Sigmoid colon (tissue), 7 donors: ENCODE results near the gene RMND1. TPM values are rescaled to one million over a fixed set of nuclear protein-coding genes. Genes with fewer than 3 reads are reported as not detected.

Experiments
- DNase-seq: peaks from one replicate; pipeline ENCODE4 v3.0.0-alpha.2; 2019
- H3K27ac ChIP-seq, 4 donors: fragments of 200-600 bp; sonication (generic); one replicate each; pipeline ENCODE4 v1.5.1; 2016 to 2019; ENCODE audit warnings: mild to moderate bottlenecking in 1 of 4
- H3K27me3 ChIP-seq, 3 donors: fragments of 200-600 bp; sonication (generic); one replicate each; pipeline ENCODE4 v1.5.1; 2019; ENCODE audit warnings: mild to moderate bottlenecking in 1 of 3
- H3K36me3 ChIP-seq, 4 donors: fragments of 200-600 bp; sonication (generic); one replicate each; pipeline ENCODE4 v1.5.1; 2016 to 2019
- H3K4me1 ChIP-seq, 4 donors: fragments of 200-600 bp; sonication (generic); one replicate each; pipeline ENCODE4 v1.5.1; 2017 to 2019
- H3K4me3 ChIP-seq, 4 donors: fragments of 200-600 bp; sonication (generic); one replicate each; pipeline ENCODE4 v1.5.1; 2017 to 2019; ENCODE audit warnings: mild to moderate bottlenecking in 2 of 4, moderate library complexity in 1 of 4
- H3K9me3 ChIP-seq, 4 donors: fragments of 200-600 bp in 3 of 4; sonication (generic) in 3 of 4; one replicate each; pipeline versions ENCODE4 v1.5.1 to v1.6.1; 2013 to 2019
- CTCF ChIP-seq, 4 experiments: fragments of 450-650 bp in 3 of 4; fragments of 200-600 bp in 1 of 4; IDR thresholded peaks; one replicate each; pipeline ENCODE4 v1.5.1; 2016 to 2019; ENCODE audit warnings: antibody characterized with exemption in 4 of 4, mild to moderate bottlenecking in 3 of 4, moderate library complexity in 2 of 4
- EP300 ChIP-seq, 4 donors: sonication (generic); formaldehyde crosslinking; IDR thresholded peaks; one replicate each; pipeline ENCODE4 v1.6.1; 2017; ENCODE audit warnings: antibody characterized with exemption in 4 of 4
- POLR2A ChIP-seq, 2 donors: fragments of 450-650 bp; IDR thresholded peaks; one replicate each; pipeline ENCODE4 v1.6.1; 2016; ENCODE audit warnings: antibody characterized with exemption in 2 of 2, mild to moderate bottlenecking in 2 of 2, moderate library complexity in 2 of 2
- POLR2AphosphoS5 ChIP-seq, 4 donors: sonication (generic); formaldehyde crosslinking; IDR thresholded peaks; one replicate each; pipeline ENCODE4 v1.6.1; 2017; ENCODE audit warnings: antibody characterized with exemption in 4 of 4
- WGBS, 2 donors: extraction: QIAGEN DNeasy Blood & Tissue Kit; methylation state at CpG; one replicate each; pipeline ENCODE4 v1.1.7; 2013; 5-methylcytosine and 5-hydroxymethylcytosine counted together
- intact Hi-C: fragments of 100-400 bp; cut with DNase I; formaldehyde crosslinking; loops from one replicate; pipeline ENCODE4 v1.15.1; 2023
- polyA plus RNA-seq, 3 donors: library from polyadenylated mRNA; stranded (reverse); fragments of 200-250 nt; gene quantifications; one replicate each; pipeline ENCODE4 v1.2.3, GENCODE V29; 2013
- total RNA-seq, 4 donors: library from RNA; depleted of rRNA; stranded (reverse); fragments of >200 nt; gene quantifications; one replicate each; pipeline ENCODE4 v1.1.0, GENCODE V29; 2016
- donor health status: healthy with polysubstance abuse.
- donor health status: Bipolar disorder and iron deficiency.
- donor health status: healthy.

Gene RMND1
- total and polyA plus RNA-seq, 7 donors, result 12.4 to 26.3 (median 16.9) TPM

GRCh38 chr6:151445482-151445881, 6.4 kb downstream of the RMND1 start:
- no peaks in the 10 kb centered on the region for H3K27me3 ChIP-seq
- peaks cover 0 to 29% (median 23%) of the 10 kb centered on the region in 4 donors for H3K4me1 ChIP-seq
- intact Hi-C loops, result no loop called here
- peak overlapping the region; percentile 60 to 86 (median 80) for H3K27ac ChIP-seq
- no peak overlapping the region for H3K4me3 ChIP-seq
- H3K9me3 ChIP-seq, result no peaks in the 10 kb centered on the region
- 74 to 81% methylated on average over 5 of the region's 5 CpGs for WGBS, 2 donors
- TF ChIP-seq POLR2A (IDR thresholded peaks at IDR 0.05), result no peak
- no peak for TF ChIP-seq CTCF (IDR thresholded peaks at IDR 0.05)
- no peaks in the 10 kb centered on the region for H3K36me3 ChIP-seq
- no peak for DNase-seq

GRCh38 chr6:151443911-151444621, 7.9 kb downstream of the RMND1 start:
- Histone ChIP-seq H3K4me1 (peaks cover 0 to 41% (median 23%) of the 10 kb centered on the region in 4 donors), H3K9me3 (no peaks in the 10 kb centered on the region), H3K27ac (peak overlapping the region in 1 of 4 donors; percentile 15), H3K4me3 (no peak overlapping the region), H3K36me3 (no peaks in the 10 kb centered on the region), H3K27me3 (no peaks in the 10 kb centered on the region)
- intact Hi-C loops, result loop anchor here (5.0 kb wide), 1 partner anchor 33 kb away; no protein-coding TSS in a partner anchor
- WGBS, 2 donors, result 84 to 86% methylated on average over 4 of the region's 4 CpGs
- no peak for DNase-seq
- TF ChIP-seq EP300 (IDR thresholded peaks at IDR 0.05) (no peak), POLR2AphosphoS5 (IDR thresholded peaks at IDR 0.05) (no peak), POLR2A (IDR thresholded peaks at IDR 0.05) (no peak), CTCF (IDR thresholded peaks at IDR 0.05) (no peak)

- no peak overlapping the region for H3K27ac ChIP-seq
- no peak overlapping the region for H3K4me3 ChIP-seq
- 87 to 93% methylated on average over 5 of the region's 5 CpGs for WGBS, 2 donors
- no peaks in the 10 kb centered on the region for H3K9me3 ChIP-seq
- DNase-seq, result no peak
- TF ChIP-seq POLR2AphosphoS5 (IDR thresholded peaks at IDR 0.05), result no peak
- no peak for TF ChIP-seq CTCF (IDR thresholded peaks at IDR 0.05)
- no peak for TF ChIP-seq POLR2A (IDR thresholded peaks at IDR 0.05)
- no peak for TF ChIP-seq EP300 (IDR thresholded peaks at IDR 0.05)
- peaks cover 0 to 41% (median 23%) of the 10 kb centered on the region in 4 donors for H3K4me1 ChIP-seq
- H3K27me3 ChIP-seq, result no peaks in the 10 kb centered on the region
- intact Hi-C loops, result loop anchor here (5.0 kb wide), 1 partner anchor 34 kb away; no protein-coding TSS in a partner anchor
- no peaks in the 10 kb centered on the region for H3K36me3 ChIP-seq
Observed at GRCh38 chr6:151443454-151443853, 8.5 kb downstream of the RMND1 start.

GRCh38 chr6:151442371-151442770, 9.6 kb downstream of the RMND1 start:
- Histone ChIP-seq H3K27me3 (no peaks in the 10 kb centered on the region), H3K27ac (no peak overlapping the region), H3K9me3 (no peaks in the 10 kb centered on the region), H3K4me1 (peaks cover 0 to 41% (median 24%) of the 10 kb centered on the region in 4 donors), H3K4me3 (no peak overlapping the region), H3K36me3 (no peaks in the 10 kb centered on the region)
- WGBS, 2 donors, result 90 to 94% methylated on average over 9 of the region's 9 CpGs
- TF ChIP-seq CTCF (IDR thresholded peaks at IDR 0.05) (no peak), POLR2AphosphoS5 (IDR thresholded peaks at IDR 0.05) (no peak)
- intact Hi-C loops, result loop anchor here (5.0 kb wide), 1 partner anchor 35 kb away; no protein-coding TSS in a partner anchor
- DNase-seq, result no peak
